Glutamatergic neuron (in vitro differentiated cells): ENCODE data around the gene CHST11. TPM values are rescaled to one million over a fixed set of nuclear protein-coding genes. Genes with fewer than 3 reads are reported as not detected.

ENCODE experiments used
- DNase-seq: peaks from one replicate; pipeline ENCODE4 v3.0.0; 2022
- H3K27ac Mint-ChIP-seq: one replicate; pipeline ENCODE4 v1.8.0; 2020; ENCODE audit warnings: mild to moderate bottlenecking, mixed read lengths, inconsistent platforms; ENCODE audit not compliant: unreplicated experiment
- H3K27me3 Mint-ChIP-seq: one replicate; pipeline ENCODE4 v1.8.0; 2020; ENCODE audit warnings: mild to moderate bottlenecking, moderate library complexity, mixed read lengths, inconsistent platforms; ENCODE audit not compliant: unreplicated experiment
- H3K36me3 Mint-ChIP-seq: one replicate; pipeline ENCODE4 v1.8.0; 2020; ENCODE audit warnings: mild to moderate bottlenecking, mixed read lengths, inconsistent platforms; ENCODE audit not compliant: unreplicated experiment
- H3K4me1 Mint-ChIP-seq: one replicate; pipeline ENCODE4 v1.8.0; 2020; ENCODE audit warnings: mild to moderate bottlenecking, low read depth, mixed read lengths, inconsistent platforms; ENCODE audit not compliant: unreplicated experiment
- H3K4me3 Mint-ChIP-seq: one replicate; pipeline ENCODE4 v1.8.0; 2020; ENCODE audit warnings: mild to moderate bottlenecking, mixed read lengths, inconsistent platforms; ENCODE audit not compliant: unreplicated experiment
- H3K9me3 Mint-ChIP-seq: one replicate; pipeline ENCODE4 v1.8.0; 2020; ENCODE audit warnings: mild to moderate bottlenecking, moderate library complexity, mixed read lengths, inconsistent platforms; ENCODE audit not compliant: unreplicated experiment
- total RNA-seq: library from RNA; stranded (reverse); fragmentation: NEBNext Ultra II Directional; extraction: Animal tissue kit (Norgen Biotek cat#: 25700); gene quantifications from one replicate; pipeline ENCODE4 v1.2.1, GENCODE V29; 2021; ENCODE audit not compliant: unreplicated experiment
- TF ChIP-seq, protein P1 (sequence below): fragments of 200-600 bp; sonication (generic); IDR thresholded peaks from one replicate; pipeline ENCODE4 v1.5.0; 2021; ENCODE audit not compliant: partially characterized antibody, unreplicated experiment

Gene CHST11
- total RNA-seq, 1 donor from 2014 or later: 11.5 TPM

DNA sequence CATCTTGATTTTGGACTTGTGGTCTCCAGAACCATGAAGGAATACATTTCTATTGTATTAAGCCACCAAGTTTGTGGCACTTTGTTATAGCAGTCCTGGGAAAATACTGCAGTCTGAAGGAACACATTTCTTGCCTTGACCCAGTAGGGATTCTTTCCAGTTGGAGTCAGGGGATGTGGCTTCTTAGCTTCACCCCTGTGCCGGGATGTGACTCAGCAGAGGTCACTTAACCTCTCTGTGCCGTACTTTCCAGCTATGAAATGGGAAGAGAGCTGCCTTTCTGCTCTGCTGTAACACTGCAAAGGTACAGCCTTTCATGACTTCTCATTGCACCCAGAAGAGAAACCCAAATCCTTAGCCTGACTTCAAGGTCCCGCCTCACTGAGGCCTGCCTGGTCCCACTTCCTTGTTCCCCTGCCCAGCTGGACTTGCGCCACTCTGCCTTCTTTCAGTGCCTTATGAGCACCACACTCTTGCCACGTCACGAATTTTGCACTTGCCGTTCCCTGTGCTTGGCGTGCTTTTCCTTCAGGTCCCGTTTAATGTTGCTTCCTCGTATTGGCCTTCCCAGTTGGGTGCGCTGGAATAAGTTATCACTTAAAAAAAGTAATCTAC is 24.2 kb downstream of the CHST11 start:
- no peak overlapping the region for H3K27ac Mint-ChIP-seq
- H3K36me3 Mint-ChIP-seq: peaks cover 9% of the 10 kb centered on the region
- no peak overlapping the region for H3K4me3 Mint-ChIP-seq
- peaks cover 4% of the 10 kb centered on the region for H3K4me1 Mint-ChIP-seq
- no peaks in the 10 kb centered on the region for H3K27me3 Mint-ChIP-seq
- H3K9me3 Mint-ChIP-seq: peaks cover 7% of the 10 kb centered on the region
- no peak for DNase-seq
- TF ChIP-seq, protein P1, sequence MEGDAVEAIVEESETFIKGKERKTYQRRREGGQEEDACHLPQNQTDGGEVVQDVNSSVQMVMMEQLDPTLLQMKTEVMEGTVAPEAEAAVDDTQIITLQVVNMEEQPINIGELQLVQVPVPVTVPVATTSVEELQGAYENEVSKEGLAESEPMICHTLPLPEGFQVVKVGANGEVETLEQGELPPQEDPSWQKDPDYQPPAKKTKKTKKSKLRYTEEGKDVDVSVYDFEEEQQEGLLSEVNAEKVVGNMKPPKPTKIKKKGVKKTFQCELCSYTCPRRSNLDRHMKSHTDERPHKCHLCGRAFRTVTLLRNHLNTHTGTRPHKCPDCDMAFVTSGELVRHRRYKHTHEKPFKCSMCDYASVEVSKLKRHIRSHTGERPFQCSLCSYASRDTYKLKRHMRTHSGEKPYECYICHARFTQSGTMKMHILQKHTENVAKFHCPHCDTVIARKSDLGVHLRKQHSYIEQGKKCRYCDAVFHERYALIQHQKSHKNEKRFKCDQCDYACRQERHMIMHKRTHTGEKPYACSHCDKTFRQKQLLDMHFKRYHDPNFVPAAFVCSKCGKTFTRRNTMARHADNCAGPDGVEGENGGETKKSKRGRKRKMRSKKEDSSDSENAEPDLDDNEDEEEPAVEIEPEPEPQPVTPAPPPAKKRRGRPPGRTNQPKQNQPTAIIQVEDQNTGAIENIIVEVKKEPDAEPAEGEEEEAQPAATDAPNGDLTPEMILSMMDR: no peak

DNA sequence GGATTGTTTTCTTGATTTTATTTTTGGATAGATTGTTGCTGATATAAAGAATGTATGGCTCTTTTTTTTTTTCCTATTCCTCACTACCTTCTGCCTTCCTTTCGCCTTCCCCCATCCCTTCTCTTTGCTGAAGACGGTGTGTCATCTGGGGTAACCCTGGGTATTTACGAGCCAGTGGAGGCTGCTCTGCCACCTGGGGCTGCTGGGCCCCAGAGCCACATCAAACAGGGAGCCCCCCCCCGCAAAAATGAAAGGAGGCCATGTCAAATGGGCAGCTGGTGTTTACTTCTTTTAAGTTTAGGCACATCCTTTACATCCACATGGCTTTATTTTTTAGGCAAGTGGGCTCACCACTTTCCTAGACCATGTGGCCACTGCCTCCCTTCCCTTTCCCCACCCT is 25.4 kb downstream of the CHST11 start:
- Mint-ChIP-seq H3K27ac (no peak overlapping the region), H3K4me1 (peaks cover 6% of the 10 kb centered on the region), H3K9me3 (peaks cover 7% of the 10 kb centered on the region), H3K4me3 (no peak overlapping the region), H3K27me3 (no peaks in the 10 kb centered on the region), H3K36me3 (peaks cover 9% of the 10 kb centered on the region)
- DNase-seq: no peak
- TF ChIP-seq, protein P1: no peak

DNA sequence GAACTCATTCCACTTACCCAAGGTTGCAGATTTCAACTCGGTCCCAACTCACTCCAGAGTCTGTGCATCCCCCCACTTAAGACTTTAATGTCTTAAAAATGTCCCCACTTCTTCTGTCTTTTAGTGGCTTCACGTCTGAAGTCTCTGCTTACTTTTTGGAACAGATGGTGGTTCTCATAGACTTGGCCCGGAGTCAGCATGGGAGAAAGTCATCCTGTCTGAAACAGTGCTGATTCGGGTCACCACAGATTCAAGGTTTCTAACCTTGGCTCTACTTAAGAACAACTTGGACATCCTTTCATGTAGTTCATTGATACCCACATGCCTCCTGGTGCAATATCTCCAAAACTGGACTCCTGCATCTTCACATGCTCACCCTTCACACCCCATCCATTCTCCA is 26.0 kb downstream of the CHST11 start:
- TF ChIP-seq, protein P1: no peak
- Mint-ChIP-seq H3K27ac (no peak overlapping the region), H3K9me3 (peaks cover 7% of the 10 kb centered on the region), H3K4me3 (no peak overlapping the region), H3K4me1 (peaks cover 6% of the 10 kb centered on the region), H3K27me3 (no peaks in the 10 kb centered on the region), H3K36me3 (peaks cover 6% of the 10 kb centered on the region)
- no peak for DNase-seq

DNA sequence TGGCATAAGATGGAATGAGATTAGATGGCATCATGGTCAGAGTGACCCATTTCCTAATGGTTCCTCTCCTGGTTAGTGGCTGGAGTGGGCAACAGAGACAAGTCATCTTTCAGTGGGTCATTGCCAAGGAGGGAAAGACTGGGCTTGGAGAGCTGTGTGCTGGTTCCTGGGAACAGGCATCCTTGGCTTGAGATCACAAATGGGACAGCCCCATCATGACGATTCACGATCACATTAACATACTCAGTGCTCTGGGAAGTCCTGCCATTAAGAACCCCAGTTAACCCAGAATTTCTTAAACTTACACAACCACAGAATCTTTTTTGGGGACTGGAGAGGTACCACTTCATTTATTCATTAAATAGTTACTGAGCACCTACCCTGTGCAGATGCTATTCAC is 27.3 kb downstream of the CHST11 start:
- no peaks in the 10 kb centered on the region for H3K27me3 Mint-ChIP-seq
- no peak for DNase-seq
- peaks cover 6% of the 10 kb centered on the region for H3K4me1 Mint-ChIP-seq
- no peak overlapping the region for H3K4me3 Mint-ChIP-seq
- no peak overlapping the region for H3K27ac Mint-ChIP-seq
- TF ChIP-seq, protein P1: no peak
- peaks cover 4% of the 10 kb centered on the region for H3K36me3 Mint-ChIP-seq
- H3K9me3 Mint-ChIP-seq: peaks cover 7% of the 10 kb centered on the region

DNA sequence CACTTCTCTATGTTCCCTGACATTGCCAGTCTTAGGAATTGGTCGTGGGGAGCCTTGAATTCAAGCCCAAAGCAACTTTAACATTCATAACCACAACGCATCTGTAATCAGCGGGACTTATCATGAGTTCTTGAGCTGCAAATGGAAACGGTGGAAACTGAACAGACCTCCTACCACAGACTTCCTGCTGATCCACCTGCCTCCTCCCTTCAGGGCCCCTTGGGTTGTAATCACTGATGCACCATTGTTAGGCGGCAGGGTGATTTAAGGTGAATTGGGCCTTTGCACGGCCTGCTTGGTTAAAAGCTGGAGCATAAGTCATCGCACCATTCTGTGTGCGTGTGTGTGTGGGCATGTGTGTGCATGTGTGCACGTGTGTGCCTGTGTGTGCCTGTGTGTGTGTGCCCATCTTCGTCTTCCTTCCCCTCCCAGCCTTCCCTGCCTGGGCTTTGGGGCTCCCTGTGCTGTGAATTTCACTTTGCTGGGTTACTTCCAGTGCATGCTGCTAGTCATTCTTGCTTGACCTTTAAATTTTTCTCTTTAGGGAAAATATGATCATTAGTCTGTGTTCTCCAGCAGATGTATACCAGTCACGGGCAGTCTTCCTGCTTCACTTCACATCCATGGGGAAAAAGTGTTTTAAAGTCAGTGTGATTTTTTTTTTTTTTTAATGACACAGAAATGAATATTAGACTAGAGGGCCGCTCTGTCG is 29.1 kb downstream of the CHST11 start:
- no peak for DNase-seq
- peaks cover 6% of the 10 kb centered on the region for H3K4me1 Mint-ChIP-seq
- H3K4me3 Mint-ChIP-seq: no peak overlapping the region
- H3K27ac Mint-ChIP-seq: no peak overlapping the region
- TF ChIP-seq, protein P1: no peak
- H3K27me3 Mint-ChIP-seq: no peaks in the 10 kb centered on the region
- peaks cover 7% of the 10 kb centered on the region for H3K9me3 Mint-ChIP-seq
- H3K36me3 Mint-ChIP-seq: peaks cover 4% of the 10 kb centered on the region
